Renal cortical epithelial cell (primary cell): Measurements from ENCODE around the gene BMPER. TPM values are rescaled to one million over a fixed set of nuclear protein-coding genes. Genes with fewer than 3 reads are reported as not detected.

Experiments
- DNase-seq: peaks from one replicate; pipeline ENCODE4 v3.0.0-alpha.2; 2011; ENCODE audit warnings: low read depth
- total RNA-seq: library from RNA; depleted of rRNA; stranded (reverse); fragments of >200 nt; gene quantifications from 2 replicates; pipeline ENCODE4 v1.2.3, GENCODE V29; 2014

BMPER gene
- total RNA-seq, 1 donor from 2014 or later = 0.35 TPM

GRCh38 chr7:34175837-34176236 is 270.5 kb downstream of the BMPER start:
- no peak for DNase-seq

DNA sequence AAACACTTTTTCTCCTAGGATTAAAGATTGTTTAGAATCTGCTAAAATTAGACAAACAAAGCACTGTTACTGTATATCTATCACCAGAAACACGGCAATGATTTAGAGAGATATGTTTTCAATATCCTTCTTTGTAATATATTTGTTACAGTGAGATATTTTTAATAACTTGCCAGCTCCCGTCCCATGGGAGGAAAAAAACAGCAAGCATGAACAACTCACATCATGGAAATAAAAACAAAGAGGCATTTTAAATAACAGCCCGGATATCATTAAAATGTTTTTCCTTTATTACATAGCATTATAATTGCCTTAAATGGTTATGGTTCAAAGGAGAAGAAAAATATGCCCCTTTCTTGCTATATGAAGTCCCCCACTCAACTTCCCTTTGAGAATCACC is 272.1 kb downstream of the BMPER start:
- DNase-seq = no peak

DNA sequence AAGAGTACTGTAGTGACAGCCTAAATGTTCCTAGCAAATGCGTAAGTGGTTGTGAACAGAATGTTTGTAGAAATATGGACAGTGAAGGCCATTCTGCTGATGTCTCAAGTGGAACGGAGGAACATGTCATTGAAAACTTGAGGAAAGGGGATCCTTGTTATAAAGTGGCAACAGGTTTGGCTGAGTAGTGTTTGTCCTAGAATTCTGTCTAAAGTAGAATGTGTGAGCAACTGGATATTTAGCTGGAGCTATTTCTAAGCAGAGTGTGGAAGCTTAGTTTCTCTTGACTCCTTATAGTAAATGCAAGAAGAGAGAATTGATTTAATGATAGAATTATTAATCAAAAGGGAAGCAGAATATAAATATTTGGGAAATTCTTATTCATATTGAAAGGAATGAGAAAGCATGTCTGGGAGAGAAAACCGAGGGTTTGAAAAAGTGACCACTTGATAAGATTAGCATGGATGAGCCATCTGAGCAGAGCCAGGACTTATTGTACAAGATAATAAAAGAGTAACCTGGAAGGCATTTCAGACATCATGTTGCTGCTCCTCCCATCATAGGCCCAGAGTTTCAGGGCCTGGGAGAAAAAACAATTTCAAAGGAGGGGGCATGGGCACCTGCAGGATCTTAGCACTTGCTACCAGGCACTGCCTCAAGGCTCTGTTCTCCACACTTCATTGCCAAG is 276.1 kb downstream of the BMPER start:
- no peak for DNase-seq

DNA sequence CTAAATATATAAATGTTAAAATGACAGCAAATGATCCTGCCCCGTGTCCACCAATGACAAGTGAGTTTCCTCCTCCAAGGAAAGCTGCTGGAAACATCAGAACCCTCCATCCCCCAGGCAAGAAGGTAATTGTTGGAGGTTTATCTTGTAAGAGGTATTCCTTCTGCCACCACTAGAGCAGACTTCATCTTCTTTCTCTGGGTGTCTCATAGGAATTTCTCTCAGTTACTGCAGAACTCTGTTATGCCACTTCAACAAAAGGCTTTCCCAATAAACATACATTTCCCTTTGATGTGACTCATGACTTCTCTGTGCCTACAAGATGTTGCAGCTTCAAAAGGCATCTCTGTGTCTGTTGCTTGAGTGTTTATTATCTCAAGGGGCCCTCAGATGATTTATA is 279.1 kb downstream of the BMPER start:
- DNase-seq = no peak

DNA sequence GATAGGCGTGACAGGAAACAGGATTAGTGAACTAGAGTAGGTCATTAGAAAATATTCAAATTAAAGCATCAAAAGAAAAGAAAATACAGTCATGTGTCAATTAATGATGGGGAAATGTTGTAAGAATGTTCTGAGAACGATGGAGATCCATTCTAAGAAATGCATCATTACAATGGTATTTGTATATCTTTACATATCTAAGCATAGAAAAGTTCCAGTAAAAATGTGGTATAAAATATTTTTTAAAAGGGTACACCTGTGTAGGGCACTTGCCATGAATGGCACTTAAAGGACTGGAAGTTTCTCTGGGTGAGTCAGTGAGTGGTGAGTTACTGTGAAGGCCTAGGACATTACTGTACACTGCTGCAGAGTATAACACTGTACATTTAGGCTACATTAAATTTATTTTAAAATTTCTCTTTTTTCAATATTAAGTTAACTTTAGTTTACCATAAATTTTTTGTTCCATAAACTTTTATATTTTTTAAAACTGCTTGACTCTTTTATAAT is 282.5 kb downstream of the BMPER start:
- no peak for DNase-seq

DNA sequence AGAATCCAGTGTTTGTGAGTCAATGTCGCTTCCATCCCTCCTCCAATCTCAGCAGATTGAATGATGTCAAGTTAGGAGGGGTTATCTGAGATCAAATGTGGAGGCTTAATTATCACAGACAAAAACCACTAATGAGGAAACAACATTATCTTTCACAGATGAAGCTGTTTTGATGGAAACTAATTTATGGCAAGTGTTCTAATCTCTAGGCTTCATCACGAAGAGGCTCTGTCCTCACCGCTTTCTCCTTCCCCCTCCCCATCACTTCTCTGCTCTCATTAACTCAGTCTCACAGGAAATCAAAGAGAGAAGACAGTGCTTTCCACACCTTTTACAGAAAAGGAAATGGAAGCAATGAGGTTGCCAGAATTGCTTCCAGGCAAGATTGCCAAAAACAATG is 283.7 kb downstream of the BMPER start:
- DNase-seq = no peak

DNA sequence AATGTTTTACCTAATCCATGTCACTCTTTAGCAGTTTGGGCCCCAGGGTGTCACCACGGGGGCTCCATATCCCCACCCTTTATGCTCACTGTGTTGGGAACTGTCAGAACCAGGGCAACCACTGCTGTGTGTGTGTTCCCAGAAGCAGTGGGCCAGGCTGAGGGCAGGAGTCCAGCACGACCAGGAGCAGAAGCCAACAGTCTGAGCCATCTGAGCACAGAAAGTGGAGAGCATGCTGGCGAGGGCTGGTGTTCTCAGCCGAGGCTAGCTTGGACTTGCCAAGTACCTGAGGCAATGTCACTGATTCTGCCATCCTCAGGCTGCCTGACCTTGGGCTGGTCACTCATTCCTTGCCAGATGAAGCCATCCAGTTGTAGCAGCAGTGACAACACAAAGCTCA is 285.0 kb downstream of the BMPER start:
- DNase-seq = no peak

DNA sequence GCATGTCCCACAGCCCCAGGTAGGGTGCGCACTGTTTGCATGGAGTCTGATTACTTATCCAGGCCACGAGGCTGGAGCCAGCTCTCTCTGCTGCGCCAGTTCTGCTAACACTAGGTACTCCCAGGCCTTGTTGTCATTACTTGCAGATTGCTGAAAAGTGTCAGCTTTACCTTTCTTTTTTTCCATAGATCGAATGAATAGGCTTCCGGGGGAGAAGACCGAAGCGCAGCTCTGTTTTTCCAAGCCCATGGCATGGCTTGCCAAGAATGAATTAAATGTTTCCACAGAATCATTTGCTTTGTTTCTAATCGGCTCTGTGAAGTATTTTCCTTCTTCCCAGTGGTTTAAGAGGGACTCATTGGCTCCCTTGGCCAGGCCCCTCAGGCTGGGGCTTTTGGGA is 285.8 kb downstream of the BMPER start:
- no peak for DNase-seq

GRCh38 chr7:34191771-34192479 is 286.6 kb downstream of the BMPER start:
- no peak for DNase-seq

- DNase-seq = no peak
Measured at GRCh38 chr7:34192906-34193305, 287.6 kb downstream of the BMPER start.

DNA sequence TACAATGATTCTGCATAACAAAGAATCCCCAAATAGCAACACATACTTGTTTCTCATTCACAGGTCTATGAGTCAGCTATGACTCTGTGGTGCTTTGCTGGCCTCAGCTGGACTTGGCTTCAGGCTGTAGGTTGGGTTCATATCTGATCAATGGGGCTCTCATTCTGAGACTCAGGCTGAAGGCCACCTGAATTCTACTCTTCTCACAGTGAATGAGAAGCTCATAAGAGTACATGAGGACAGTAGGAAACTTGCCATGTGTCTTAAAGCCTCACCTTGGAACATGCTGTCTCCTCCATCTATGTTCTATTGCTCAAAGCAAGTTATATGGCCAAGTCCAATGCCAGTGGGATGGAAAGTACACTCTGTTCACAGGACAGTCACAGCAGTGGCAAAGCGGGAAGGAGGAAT is 292.9 kb downstream of the BMPER start:
- no peak for DNase-seq
